Thoracic aorta (tissue), 2 donors: ENCODE measurements around the gene ACVRL1. TPM values are rescaled to one million over a fixed set of nuclear protein-coding genes. Genes with fewer than 3 reads are reported as not detected.
A peak's percentile ranks its signal among the peaks of the same experiment; 100 is the strongest.

Experiments
- ATAC-seq: fragments of 150-250 bp; one replicate; pipeline ENCODE4 v1.8.0; 2017; ENCODE audit warnings: low read depth; ENCODE audit not compliant: insufficient number of reproducible peaks, low FRiP score
- DNase-seq: peaks from one replicate; pipeline ENCODE4 v3.0.0-alpha.2; 2020; ENCODE audit warnings: low spot score
- H3K27ac ChIP-seq, 2 donors: fragments of 200-600 bp; sonication (generic); 1 replicate in 1 of 2; 2 replicates in 1 of 2; pipeline ENCODE4 v1.5.1; 2016; ENCODE audit warnings: mild to moderate bottlenecking in 2 of 2, moderate library complexity in 2 of 2
- H3K27me3 ChIP-seq: fragments of 200-600 bp; sonication (generic); replicated peaks from 2 replicates; pipeline ENCODE4 v1.6.0; 2016; ENCODE audit warnings: mild to moderate bottlenecking; ENCODE audit not compliant: insufficient read depth
- H3K36me3 ChIP-seq: fragments of 200-600 bp; sonication (generic); one replicate; pipeline ENCODE4 v1.5.1; 2016
- H3K4me1 ChIP-seq, 2 donors: fragments of 200-600 bp; sonication (generic); 1 replicate in 1 of 2; 2 replicates in 1 of 2; pipeline versions ENCODE4 v1.5.1 to v1.6.0; 2016; ENCODE audit warnings: low read depth in 2 of 2, mild to moderate bottlenecking in 1 of 2; ENCODE audit not compliant: control insufficient read depth in 1 of 2
- H3K4me3 ChIP-seq: fragments of 200-600 bp; sonication (generic); 2 replicates; pipeline ENCODE4 v1.5.1; 2016; ENCODE audit warnings: mild to moderate bottlenecking
- H3K9me3 ChIP-seq: fragments of 200-600 bp; sonication (generic); 2 replicates; pipeline ENCODE4 v1.5.1; 2016
- CTCF ChIP-seq: fragments of 200-600 bp; sonication (generic); IDR thresholded peaks from one replicate; pipeline ENCODE4 v1.5.1; 2019; ENCODE audit warnings: antibody characterized with exemption
- total RNA-seq, 2 donors: library from RNA; depleted of rRNA; stranded (reverse); fragments of >200 nt; gene quantifications; one replicate each; pipeline versions ENCODE4 v1.1.0 to v1.2.3, GENCODE V29; 2016

Gene ACVRL1
- total RNA-seq, 2 donors from 2014 or later, result 81.4 to 90.2 TPM

GRCh38 chr12:51890133-51890464 lies 17.2 kb upstream of the ACVRL1 start:
- no peak for TF ChIP-seq CTCF
- Histone ChIP-seq H3K4me3 (no peak overlapping the region), H3K9me3 (no peaks in the 10 kb centered on the region), H3K27ac (no peak overlapping the region), H3K36me3 (no peaks in the 10 kb centered on the region), H3K4me1 (peaks cover 6 to 9% of the 10 kb centered on the region in 2 donors), H3K27me3 (no peaks in the 10 kb centered on the region)
- ATAC-seq (no peak), DNase-seq (no peak)

- ATAC-seq, result no peak
- no peak for DNase-seq
- no peaks in the 10 kb centered on the region for H3K36me3 ChIP-seq
- no peaks in the 10 kb centered on the region for H3K9me3 ChIP-seq
- no peak overlapping the region for H3K27ac ChIP-seq
- no peak for TF ChIP-seq CTCF
- no peaks in the 10 kb centered on the region for H3K27me3 ChIP-seq
- H3K4me1 ChIP-seq, result peaks cover 6 to 9% of the 10 kb centered on the region in 2 donors
- no peak overlapping the region for H3K4me3 ChIP-seq
These were observed 16.7 kb upstream of the ACVRL1 start for GRCh38 chr12:51890511-51891171.

GRCh38 chr12:51891843-51892242 lies 15.5 kb upstream of the ACVRL1 start:
- no peak overlapping the region for H3K4me3 ChIP-seq
- H3K36me3 ChIP-seq, result no peaks in the 10 kb centered on the region
- no peaks in the 10 kb centered on the region for H3K9me3 ChIP-seq
- H3K27me3 ChIP-seq, result no peaks in the 10 kb centered on the region
- ATAC-seq, result no peak
- TF ChIP-seq CTCF, result peak; percentile 28
- DNase-seq, result no peak
- no peaks in the 10 kb centered on the region for H3K4me1 ChIP-seq
- H3K27ac ChIP-seq, result no peak overlapping the region

GRCh38 chr12:51893786-51894185 lies 13.5 kb upstream of the ACVRL1 start:
- Histone ChIP-seq H3K4me1 (no peaks in the 10 kb centered on the region), H3K9me3 (no peaks in the 10 kb centered on the region), H3K4me3 (no peak overlapping the region), H3K36me3 (no peaks in the 10 kb centered on the region), H3K27ac (no peak overlapping the region), H3K27me3 (no peaks in the 10 kb centered on the region)
- no peak for TF ChIP-seq CTCF
- DNase-seq (no peak), ATAC-seq (no peak)

GRCh38 chr12:51895378-51896135 lies 11.7 kb upstream of the ACVRL1 start:
- DNase-seq (no peak), ATAC-seq (no peak)
- H3K4me1 ChIP-seq, result no peaks in the 10 kb centered on the region
- no peaks in the 10 kb centered on the region for H3K9me3 ChIP-seq
- TF ChIP-seq CTCF, result no peak
- H3K27ac ChIP-seq, result no peak overlapping the region
- H3K4me3 ChIP-seq, result no peak overlapping the region
- H3K27me3 ChIP-seq, result no peaks in the 10 kb centered on the region
- no peaks in the 10 kb centered on the region for H3K36me3 ChIP-seq
